SU-DHL-6 (cell line): Measurements from ENCODE around the gene ZFP36L2.

Source experiments
- H2AFZ ChIP-seq: fragments of 200-600 bp; sonication (generic); 2 replicates; pipeline ENCODE4 v1.6.1; 2014; ENCODE audit warnings: low read depth, mild to moderate bottlenecking, moderate library complexity, mixed read lengths, antibody characterized with exemption, low read length; ENCODE audit not compliant: severe bottlenecking
- H3F3A ChIP-seq: fragments of 200-600 bp; shearing (Covaris generic); 2 replicates; pipeline ENCODE4 v1.6.0; 2016; ENCODE audit warnings: antibody characterized with exemption, mild to moderate bottlenecking; ENCODE audit not compliant: insufficient read depth
- H3K27ac ChIP-seq: fragments of 200-600 bp; sonication (generic); 2 replicates; pipeline ENCODE4 v1.5.1; 2016; ENCODE audit warnings: low read depth, mild to moderate bottlenecking, low read length, moderate library complexity, mixed read lengths
- H3K27me3 ChIP-seq: fragments of 200-600 bp; sonication (generic), shearing (Covaris generic); 2 replicates; pipeline ENCODE4 v1.6.0; 2014; ENCODE audit warnings: mild to moderate bottlenecking, low read length
- H3K36me3 ChIP-seq: fragments of 200-600 bp; sonication (generic); 2 replicates; pipeline ENCODE4 v1.6.1; 2014; ENCODE audit warnings: mild to moderate bottlenecking, low read length, mixed read lengths
- H3K4me2 ChIP-seq: fragments of 300-600, 200-600 bp; shearing (Covaris generic), sonication (generic); 2 replicates; pipeline ENCODE4 v1.6.0; 2014; ENCODE audit warnings: low read length, low read depth, mild to moderate bottlenecking; ENCODE audit not compliant: poor library complexity, severe bottlenecking
- H3K4me3 ChIP-seq: fragments of 200-600 bp; sonication (generic); 2 replicates; pipeline ENCODE4 v1.5.1; 2014; ENCODE audit warnings: antibody characterized with exemption, low read length, mild to moderate bottlenecking, mixed read lengths; ENCODE audit not compliant: insufficient read depth, poor library complexity, severe bottlenecking
- H3K79me2 ChIP-seq: fragments of 200-600 bp; sonication (generic); 2 replicates; pipeline ENCODE4 v1.6.1; 2014; ENCODE audit warnings: mild to moderate bottlenecking, low read length, moderate library complexity; ENCODE audit not compliant: insufficient read depth
- H3K9ac ChIP-seq: fragments of 200-600 bp; sonication (generic); 2 replicates; pipeline ENCODE4 v1.7.0; 2014; ENCODE audit warnings: mild to moderate bottlenecking, low read length
- H3K9me2 ChIP-seq: fragments of 200-600 bp; sonication (generic); replicated peaks from 2 replicates; pipeline ENCODE4 v1.6.1; 2014; ENCODE audit warnings: low read length; ENCODE audit not compliant: insufficient read depth
- H3K9me3 ChIP-seq: fragments of 200-600 bp; sonication (generic); 2 replicates; pipeline ENCODE4 v1.6.1; 2014; ENCODE audit warnings: low read length, mixed read lengths; ENCODE audit not compliant: insufficient read depth
- H4K20me1 ChIP-seq: fragments of 200-600 bp; sonication (generic); 2 replicates; pipeline ENCODE4 v1.6.1; 2014; ENCODE audit warnings: low read depth, mild to moderate bottlenecking, antibody characterized with exemption, low read length, moderate library complexity, mixed read lengths
- CTCF ChIP-seq: fragments of 200-600 bp; sonication (generic); IDR thresholded peaks from one replicate; pipeline ENCODE4 v1.5.1; 2017; ENCODE audit warnings: antibody characterized with exemption, mild to moderate bottlenecking, low read length, moderate library complexity; ENCODE audit not compliant: insufficient read depth, poor library complexity, severe bottlenecking
- EZH2phosphoT487 ChIP-seq: fragments of 200-600 bp; sonication (generic), shearing (Covaris generic); conservative IDR thresholded peaks from 2 replicates; pipeline ENCODE4 v1.6.1; 2018; ENCODE audit warnings: mild to moderate bottlenecking, antibody characterized with exemption, low read length, moderate library complexity, mixed read lengths

The ZFP36L2 gene

DNA sequence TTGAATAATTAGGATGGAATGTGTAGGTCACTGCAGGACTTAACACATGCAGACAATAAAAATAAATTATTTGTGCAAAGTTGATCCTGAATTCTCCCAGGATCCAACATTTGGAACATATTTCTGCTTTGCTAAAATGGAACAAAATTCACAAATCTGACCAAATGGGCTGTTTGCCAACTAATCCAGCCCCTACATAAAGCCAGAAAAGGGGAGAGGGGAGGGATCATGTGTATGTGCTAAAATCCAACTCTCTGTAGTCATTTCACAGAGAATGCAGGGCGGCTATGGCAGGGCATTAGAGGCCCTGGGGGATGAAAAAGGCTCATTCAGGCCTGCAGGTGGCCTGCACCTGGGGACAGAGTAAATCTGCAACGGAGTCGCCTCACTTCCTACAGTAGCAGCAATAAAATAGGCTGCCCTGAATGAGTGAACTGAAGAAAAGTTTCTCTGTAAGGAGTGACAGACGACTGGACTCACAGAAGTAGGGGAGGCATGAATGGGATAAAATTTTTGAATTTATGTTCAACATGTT lies 4.0 kb upstream of the ZFP36L2 start:
- H3K27me3 ChIP-seq = no peaks in the 10 kb centered on the region
- no peak overlapping the region for H2AFZ ChIP-seq
- TF ChIP-seq EZH2phosphoT487 (no peak), CTCF (no peak)
- H3K9ac ChIP-seq = peak overlapping the region; percentile 4; the same call in 1 of the 2 replicates
- no peaks in the 10 kb centered on the region for H3K9me2 ChIP-seq
- H3K36me3 ChIP-seq = no peaks in the 10 kb centered on the region
- H4K20me1 ChIP-seq = no peaks in the 10 kb centered on the region
- peaks cover 33% of the 10 kb centered on the region for H3F3A ChIP-seq
- H3K4me3 ChIP-seq = no peak overlapping the region
- peak overlapping the region; percentile 24 for H3K4me2 ChIP-seq
- peaks cover 8% of the 10 kb centered on the region for H3K79me2 ChIP-seq
- no peaks in the 10 kb centered on the region for H3K9me3 ChIP-seq
- peak overlapping the region; percentile 64 for H3K27ac ChIP-seq

DNA sequence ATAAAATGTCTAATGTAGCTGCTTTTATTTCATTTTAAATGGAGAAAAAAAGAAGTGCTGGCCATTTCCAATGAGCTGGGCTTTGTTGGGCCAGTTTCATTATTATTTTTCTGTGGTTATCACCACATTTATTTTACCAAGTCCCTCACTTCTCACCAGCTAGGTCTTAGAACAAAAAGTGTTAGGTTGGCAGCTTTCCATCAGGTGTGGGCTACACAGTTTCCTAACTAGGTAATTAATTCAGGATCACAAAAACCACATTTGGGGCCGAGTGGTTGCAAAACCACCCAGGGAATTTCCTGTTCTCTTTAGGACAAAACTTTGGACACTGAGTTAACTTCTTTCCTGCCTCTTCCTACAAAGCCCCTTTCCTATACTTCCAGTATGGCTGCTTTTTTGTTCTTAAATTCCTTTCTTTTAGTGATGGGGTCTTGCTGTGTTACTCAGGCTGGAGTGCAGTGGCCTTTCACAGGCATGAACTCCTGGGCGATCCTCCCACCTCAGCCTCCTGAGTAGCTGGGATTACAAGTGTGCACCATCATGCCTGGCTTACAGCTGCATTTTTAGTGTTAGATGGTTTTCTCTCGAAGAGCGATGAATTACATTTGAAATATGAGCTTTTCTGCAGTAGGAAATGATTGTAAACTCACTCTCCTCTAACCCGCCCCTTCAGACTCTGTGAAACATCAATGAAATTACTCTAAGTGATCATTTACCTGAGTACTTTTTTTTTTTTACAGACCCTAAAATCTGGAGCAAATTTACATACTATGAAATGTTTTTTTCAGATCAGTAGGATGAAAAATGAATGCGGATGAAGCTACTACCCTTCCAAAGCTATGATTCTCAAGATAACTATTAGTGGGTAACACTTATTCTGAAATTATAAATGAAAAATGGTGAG lies 2.6 kb upstream of the ZFP36L2 start:
- Histone ChIP-seq H2AFZ (no peak overlapping the region), H3K9me2 (no peaks in the 10 kb centered on the region), H3K4me3 (no peak overlapping the region), H3K27me3 (no peaks in the 10 kb centered on the region), H3K9me3 (no peaks in the 10 kb centered on the region), H3K4me2 (peak overlapping the region; percentile 63), H3K36me3 (peaks cover 3% of the 10 kb centered on the region; the same call in 1 of the 2 replicates), H4K20me1 (no peaks in the 10 kb centered on the region; the same call in 1 of the 2 replicates), H3K9ac (peak overlapping the region; percentile 99), H3K27ac (peak overlapping the region; percentile 97), H3K79me2 (peaks cover 23% of the 10 kb centered on the region), H3F3A (peaks cover 34% of the 10 kb centered on the region)
- TF ChIP-seq EZH2phosphoT487 (no peak), CTCF (no peak)

DNA sequence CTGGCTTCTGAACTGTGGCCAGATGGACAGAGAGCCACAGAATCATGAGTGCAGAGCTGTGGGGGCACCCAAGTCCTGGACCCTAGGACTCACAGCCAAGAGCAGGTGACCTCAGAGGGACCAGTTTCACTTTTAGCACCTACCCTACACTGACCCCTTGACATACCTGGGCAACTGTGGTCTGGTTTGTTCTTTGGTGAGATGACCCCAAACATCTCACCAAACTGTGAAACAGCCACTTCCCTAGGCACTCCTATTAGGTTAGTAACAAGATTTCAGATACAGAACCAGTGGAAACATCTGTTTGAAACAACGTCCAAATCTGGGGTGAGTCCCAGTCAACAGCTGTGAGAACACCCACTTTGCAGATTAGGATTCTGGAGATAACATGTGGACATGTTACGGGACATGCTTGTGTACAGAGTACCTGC lies 1.9 kb upstream of the ZFP36L2 start:
- H3F3A ChIP-seq = peaks cover 40% of the 10 kb centered on the region
- peaks cover 7% of the 10 kb centered on the region for H4K20me1 ChIP-seq
- peaks cover 29% of the 10 kb centered on the region for H3K79me2 ChIP-seq
- H3K27ac ChIP-seq = peak overlapping the region; percentile 97
- no peaks in the 10 kb centered on the region for H3K27me3 ChIP-seq
- H3K9me3 ChIP-seq = no peaks in the 10 kb centered on the region
- peaks cover 9% of the 10 kb centered on the region for H3K36me3 ChIP-seq
- H3K4me2 ChIP-seq = peak overlapping the region; percentile 63
- H3K4me3 ChIP-seq = no peak overlapping the region
- H3K9me2 ChIP-seq = no peaks in the 10 kb centered on the region
- peak overlapping the region; percentile 99 for H3K9ac ChIP-seq
- no peak overlapping the region for H2AFZ ChIP-seq
- TF ChIP-seq EZH2phosphoT487 (no peak), CTCF (no peak)
